CD4-positive, alpha-beta T cell treated with Interleukin-2 at 100 ng/mL for 4 hours (primary cell): ENCODE measurements around the gene KAT2A.

Experiments used
- DNase-seq: peaks from one replicate; pipeline ENCODE4 v3.0.0-alpha.2; 2020; ENCODE audit warnings: low spot score

Gene KAT2A

GRCh38 chr17:42094375-42095069, 26.6 kb downstream of the KAT2A start:
- DNase-seq = no peak

GRCh38 chr17:42092939-42093338, 28.2 kb downstream of the KAT2A start:
- DNase-seq = no peak

GRCh38 chr17:42090964-42091790, 30.0 kb downstream of the KAT2A start:
- DNase-seq = no peak

- DNase-seq = no peak
Observed at GRCh38 chr17:42088736-42089135, 32.4 kb downstream of the KAT2A start.

GRCh38 chr17:42087736-42088705, 33.1 kb downstream of the KAT2A start:
- DNase-seq = no peak

- no peak for DNase-seq
Observed at GRCh38 chr17:42087042-42087701, 34.0 kb downstream of the KAT2A start.

- DNase-seq = no peak
Observed at GRCh38 chr17:42081516-42082129, 39.5 kb downstream of the KAT2A start.

GRCh38 chr17:42079541-42079940, 41.6 kb downstream of the KAT2A start:
- no peak for DNase-seq

GRCh38 chr17:42078396-42079043, 42.6 kb downstream of the KAT2A start:
- no peak for DNase-seq

- no peak for DNase-seq
Observed at GRCh38 chr17:42077755-42078154, 43.4 kb downstream of the KAT2A start.

- DNase-seq = no peak
Observed at GRCh38 chr17:42076797-42077559, 44.2 kb downstream of the KAT2A start.

GRCh38 chr17:42075789-42076188, 45.4 kb downstream of the KAT2A start:
- no peak for DNase-seq

- DNase-seq = no peak
Observed at GRCh38 chr17:42072323-42073187, 48.6 kb downstream of the KAT2A start.

- no peak for DNase-seq
Observed at GRCh38 chr17:42071810-42072209, 49.4 kb downstream of the KAT2A start.

GRCh38 chr17:42068979-42069378, 52.2 kb downstream of the KAT2A start:
- no peak for DNase-seq

GRCh38 chr17:42067371-42068091, 53.6 kb downstream of the KAT2A start:
- DNase-seq = peak; percentile 76

GRCh38 chr17:42065201-42065600, 56.0 kb downstream of the KAT2A start:
- no peak for DNase-seq
